ENCODE measurements around the gene TMEM258. TPM values are rescaled to one million over a fixed set of nuclear protein-coding genes. Genes with fewer than 3 reads are reported as not detected.

TMEM258 gene
- polyA plus RNA-seq, 2 of the 4 experiments (the other 2 are of a cell fraction) = 257 to 280 TPM

- H3K4me3 ChIP-seq = no peak overlapping the region
- no peak for TF ChIP-seq HOXA7 (CRISPR knock-in tag; IDR thresholded peaks at IDR 0.05)
- TF ChIP-seq RNF2 (IDR thresholded peaks at IDR 0.05; ENCODE audit: borderline replicate concordance, low read depth) = no peak
- TF ChIP-seq, protein P1, sequence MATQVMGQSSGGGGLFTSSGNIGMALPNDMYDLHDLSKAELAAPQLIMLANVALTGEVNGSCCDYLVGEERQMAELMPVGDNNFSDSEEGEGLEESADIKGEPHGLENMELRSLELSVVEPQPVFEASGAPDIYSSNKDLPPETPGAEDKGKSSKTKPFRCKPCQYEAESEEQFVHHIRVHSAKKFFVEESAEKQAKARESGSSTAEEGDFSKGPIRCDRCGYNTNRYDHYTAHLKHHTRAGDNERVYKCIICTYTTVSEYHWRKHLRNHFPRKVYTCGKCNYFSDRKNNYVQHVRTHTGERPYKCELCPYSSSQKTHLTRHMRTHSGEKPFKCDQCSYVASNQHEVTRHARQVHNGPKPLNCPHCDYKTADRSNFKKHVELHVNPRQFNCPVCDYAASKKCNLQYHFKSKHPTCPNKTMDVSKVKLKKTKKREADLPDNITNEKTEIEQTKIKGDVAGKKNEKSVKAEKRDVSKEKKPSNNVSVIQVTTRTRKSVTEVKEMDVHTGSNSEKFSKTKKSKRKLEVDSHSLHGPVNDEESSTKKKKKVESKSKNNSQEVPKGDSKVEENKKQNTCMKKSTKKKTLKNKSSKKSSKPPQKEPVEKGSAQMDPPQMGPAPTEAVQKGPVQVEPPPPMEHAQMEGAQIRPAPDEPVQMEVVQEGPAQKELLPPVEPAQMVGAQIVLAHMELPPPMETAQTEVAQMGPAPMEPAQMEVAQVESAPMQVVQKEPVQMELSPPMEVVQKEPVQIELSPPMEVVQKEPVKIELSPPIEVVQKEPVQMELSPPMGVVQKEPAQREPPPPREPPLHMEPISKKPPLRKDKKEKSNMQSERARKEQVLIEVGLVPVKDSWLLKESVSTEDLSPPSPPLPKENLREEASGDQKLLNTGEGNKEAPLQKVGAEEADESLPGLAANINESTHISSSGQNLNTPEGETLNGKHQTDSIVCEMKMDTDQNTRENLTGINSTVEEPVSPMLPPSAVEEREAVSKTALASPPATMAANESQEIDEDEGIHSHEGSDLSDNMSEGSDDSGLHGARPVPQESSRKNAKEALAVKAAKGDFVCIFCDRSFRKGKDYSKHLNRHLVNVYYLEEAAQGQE (IDR thresholded peaks at IDR 0.05) = no peak
- TF ChIP-seq MYC (IDR thresholded peaks at IDR 0.05; ENCODE audit: borderline replicate concordance, low read length) = no peak
- TF ChIP-seq HDAC2 (IDR thresholded peaks at IDR 0.05) = no peak
- no peak for TF ChIP-seq RCOR1 (IDR thresholded peaks at IDR 0.05; ENCODE audit: low read depth, low read length)
- ATAC-seq = peak; percentile 20 to 35; a peak in 1 of 6 replicates
- ChIA-PET CTCF (interaction anchor here (0.8 to 8.5 kb wide), 11 partner anchors 9 to 308 kb away, joined by 3 to 121 read pairs (median 28); partner anchors contain the start of genes FADS1 and FADS2), POLR2A (interaction anchor here (2.0 to 3.6 kb wide), 2 partner anchors 15 kb away, joined by 9 to 43 read pairs; partner anchors contain the start of gene FADS1)
- H3K27ac ChIP-seq = no peak overlapping the region
- H3K9me3 ChIP-seq = no peaks in the 10 kb centered on the region
- peaks cover 36% of the 10 kb centered on the region for H3K4me1 ChIP-seq
- WGBS (ENCODE audit: missing lambda C conversion rate) = 62% methylated on average over 3 of the region's 3 CpGs
- no peak for DNase-seq (ENCODE audit: low read depth in 1 of 2, low spot score in 1 of 2)
- peak overlapping the region; percentile 11; the same call in 2 of the 3 replicates for H3K4me2 ChIP-seq
- FAIRE-seq = no peak
Measured at GRCh38 chr11:61800331-61801281, 8.2 kb upstream of the TMEM258 start.

DNA sequence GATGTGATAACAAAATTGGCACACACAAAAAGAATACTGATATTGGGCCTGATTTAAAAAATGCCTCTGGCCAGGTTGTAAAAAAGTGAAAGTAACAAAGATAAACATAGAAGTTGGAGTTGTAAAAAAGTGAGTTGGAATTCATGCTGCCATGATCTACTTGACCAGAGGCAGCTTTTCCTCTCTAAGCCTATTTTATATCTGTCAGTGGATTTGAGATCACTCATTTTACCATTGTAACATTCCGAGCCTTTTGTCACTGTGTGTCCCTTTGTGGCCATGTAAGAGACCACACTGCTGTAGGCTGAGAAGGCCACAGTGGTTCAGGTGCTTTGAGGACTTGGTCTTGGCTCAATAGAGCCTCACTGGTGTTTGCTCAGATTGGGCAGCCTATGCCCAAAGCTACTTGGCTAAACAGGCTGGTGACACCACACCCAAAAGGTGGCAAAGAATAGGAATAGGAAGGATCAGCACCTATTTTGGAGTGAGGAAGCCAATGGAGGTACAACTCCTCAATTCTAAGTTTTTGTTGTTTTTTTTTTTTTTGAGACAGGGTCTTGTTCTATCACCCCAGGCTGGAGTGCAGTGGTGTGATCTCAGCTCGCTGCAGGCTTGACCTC lies 7.4 kb upstream of the TMEM258 start:
- POLR2A ChIA-PET = interaction anchor here (3.6 kb wide), 1 partner anchor 16 kb away, joined by 43 read pairs; the partner anchor contains the start of gene FADS1

More for the DNA sequence above, 7.4 kb upstream of the TMEM258 start:
- no peak for TF ChIP-seq ELK1 (IDR thresholded peaks at IDR 0.05; ENCODE audit: low read depth, low read length)
- TF ChIP-seq KDM5A (IDR thresholded peaks at IDR 0.05) = no peak
- no peak for TF ChIP-seq ZNF302 (CRISPR knock-in tag; IDR thresholded peaks at IDR 0.05)
- TF ChIP-seq ESRRA (IDR thresholded peaks at IDR 0.05; ENCODE audit: borderline replicate concordance, low read length) = no peak
- no peak for TF ChIP-seq FOXS1 (CRISPR knock-in tag; IDR thresholded peaks at IDR 0.05)
- TF ChIP-seq, protein P2, sequence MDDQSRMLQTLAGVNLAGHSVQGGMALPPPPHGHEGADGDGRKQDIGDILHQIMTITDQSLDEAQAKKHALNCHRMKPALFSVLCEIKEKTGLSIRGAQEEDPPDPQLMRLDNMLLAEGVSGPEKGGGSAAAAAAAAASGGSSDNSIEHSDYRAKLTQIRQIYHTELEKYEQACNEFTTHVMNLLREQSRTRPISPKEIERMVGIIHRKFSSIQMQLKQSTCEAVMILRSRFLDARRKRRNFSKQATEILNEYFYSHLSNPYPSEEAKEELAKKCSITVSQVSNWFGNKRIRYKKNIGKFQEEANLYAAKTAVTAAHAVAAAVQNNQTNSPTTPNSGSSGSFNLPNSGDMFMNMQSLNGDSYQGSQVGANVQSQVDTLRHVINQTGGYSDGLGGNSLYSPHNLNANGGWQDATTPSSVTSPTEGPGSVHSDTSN (IDR thresholded peaks at IDR 0.05) = no peak
- TF ChIP-seq RARB (CRISPR knock-in tag; IDR thresholded peaks at IDR 0.05) = no peak
- TF ChIP-seq HEYL (CRISPR knock-in tag; IDR thresholded peaks at IDR 0.05) = no peak
- TF ChIP-seq, protein P3, sequence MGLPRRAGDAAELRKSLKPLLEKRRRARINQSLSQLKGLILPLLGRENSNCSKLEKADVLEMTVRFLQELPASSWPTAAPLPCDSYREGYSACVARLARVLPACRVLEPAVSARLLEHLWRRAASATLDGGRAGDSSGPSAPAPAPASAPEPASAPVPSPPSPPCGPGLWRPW (IDR thresholded peaks at IDR 0.05) = no peak
- 95% methylated on average over 2 of the region's 2 CpGs for WGBS (ENCODE audit: missing lambda C conversion rate)
- peaks cover 38% of the 10 kb centered on the region for H3K4me1 ChIP-seq
- H3K4me2 ChIP-seq = peak overlapping the region; percentile 11; the same call in 1 of the 3 replicates
- no peaks in the 10 kb centered on the region for H3K9me3 ChIP-seq
- no peak overlapping the region for H3K27ac ChIP-seq
- ATAC-seq = no peak
- FAIRE-seq = no peak
- no peak for DNase-seq (ENCODE audit: low read depth in 1 of 2, low spot score in 1 of 2)
- no peak overlapping the region for H3K4me3 ChIP-seq
- CTCF ChIA-PET = interaction anchor here (0.8 to 8.5 kb wide), 8 partner anchors 12 to 309 kb away, joined by 3 to 145 read pairs (median 74); partner anchors contain the start of genes FADS1 and FADS2

All from A549 (cell line).